Esophagus muscularis mucosa (tissue), 3 donors: ENCODE data around the gene CBLB.

Source experiments
- CTCF ChIP-seq, 3 experiments: fragments of 200-600 bp in 2 of 3; fragments of 450-650 bp in 1 of 3; sonication (generic) in 2 of 3; IDR thresholded peaks; one replicate each; pipeline ENCODE4 v1.5.1; 2017 to 2019; ENCODE audit warnings: antibody characterized with exemption in 3 of 3, mild to moderate bottlenecking in 2 of 3, moderate library complexity in 1 of 3
- POLR2A ChIP-seq: fragments of 450-650 bp; IDR thresholded peaks from one replicate; pipeline ENCODE4 v1.6.1; 2017; ENCODE audit warnings: antibody characterized with exemption, moderate library complexity, mild to moderate bottlenecking, low read depth
- POLR2AphosphoS5 ChIP-seq, 2 donors: sonication (generic); formaldehyde crosslinking; IDR thresholded peaks; one replicate each; pipeline ENCODE4 v1.6.1; 2017; ENCODE audit warnings: antibody characterized with exemption in 2 of 2

GRCh38 chr3:105869861-105870755 lies 1.3 kb upstream of the CBLB start:
- TF ChIP-seq POLR2AphosphoS5 (IDR thresholded peaks at IDR 0.05) (no peak), CTCF (IDR thresholded peaks at IDR 0.05) (no peak), POLR2A (no peak)
